GM23338 (cell line): ENCODE results near the gene STMN3.

Source experiments
- CREB1 ChIP-seq: fragments of 250-450 bp; sonication (Bioruptor Pico); IDR thresholded peaks from 2 replicates; pipeline ENCODE4 v1.5.0; 2020; ENCODE audit warnings: low read depth, mild to moderate bottlenecking, moderate library complexity
- ETS1 ChIP-seq: IDR thresholded peaks from 2 replicates; pipeline ENCODE4 v1.6.1; 2016; ENCODE audit warnings: antibody characterized with exemption
- EZH2 ChIP-seq: fragments of 200-600 bp; sonication (generic); IDR thresholded peaks from one replicate; pipeline ENCODE4 v1.8.0; 2017; ENCODE audit warnings: antibody characterized with exemption, mild to moderate bottlenecking, low read depth; ENCODE audit not compliant: unreplicated experiment
- EZH2phosphoT487 ChIP-seq: fragments of 200-600 bp; sonication (generic); IDR thresholded peaks from one replicate; pipeline ENCODE4 v1.8.1; 2018; ENCODE audit warnings: antibody characterized with exemption; ENCODE audit not compliant: unreplicated experiment
- JUNB ChIP-seq: IDR thresholded peaks from one replicate; pipeline ENCODE4 v1.6.1; 2016; ENCODE audit warnings: antibody characterized with exemption; ENCODE audit not compliant: unreplicated experiment
- NANOG ChIP-seq: IDR thresholded peaks from 2 replicates; pipeline ENCODE4 v1.6.1; 2016; ENCODE audit warnings: antibody characterized with exemption, borderline replicate concordance
- POLR2AphosphoS5 ChIP-seq: IDR thresholded peaks from 2 replicates; pipeline ENCODE4 v1.6.1; 2016; ENCODE audit warnings: antibody characterized with exemption, low read depth
- REST ChIP-seq: IDR thresholded peaks from one replicate; pipeline ENCODE4 v1.6.1; 2018; ENCODE audit warnings: antibody characterized with exemption; ENCODE audit not compliant: unreplicated experiment
- ZNF114 ChIP-seq: fragments of 250-450 bp; sonication (Bioruptor Pico); IDR thresholded peaks from 2 replicates; pipeline ENCODE4 v1.5.0; 2020; ENCODE audit warnings: mild to moderate bottlenecking, moderate library complexity
- ZNF331 ChIP-seq: fragments of 250-450 bp; sonication (Bioruptor Pico); IDR thresholded peaks from 2 replicates; pipeline ENCODE4 v1.5.0; 2020; ENCODE audit warnings: low read depth, mild to moderate bottlenecking, moderate library complexity
- ZNF462 ChIP-seq: fragments of 250-450 bp; sonication (Bioruptor Pico); IDR thresholded peaks from 2 replicates; pipeline ENCODE4 v1.5.0; 2020; ENCODE audit warnings: mild to moderate bottlenecking, moderate library complexity
- TF ChIP-seq, protein P1 (sequence below), 2 experiments: fragments of 200-600 bp in 1 of 2; sonication (generic) in 1 of 2; conservative IDR thresholded peaks; 2 replicates each; pipeline versions ENCODE4 v1.5.1 to v1.6.1; 2016 to 2017; ENCODE audit warnings: antibody characterized with exemption in 2 of 2, low read depth in 2 of 2, mild to moderate bottlenecking in 2 of 2, moderate library complexity in 1 of 2

DNA sequence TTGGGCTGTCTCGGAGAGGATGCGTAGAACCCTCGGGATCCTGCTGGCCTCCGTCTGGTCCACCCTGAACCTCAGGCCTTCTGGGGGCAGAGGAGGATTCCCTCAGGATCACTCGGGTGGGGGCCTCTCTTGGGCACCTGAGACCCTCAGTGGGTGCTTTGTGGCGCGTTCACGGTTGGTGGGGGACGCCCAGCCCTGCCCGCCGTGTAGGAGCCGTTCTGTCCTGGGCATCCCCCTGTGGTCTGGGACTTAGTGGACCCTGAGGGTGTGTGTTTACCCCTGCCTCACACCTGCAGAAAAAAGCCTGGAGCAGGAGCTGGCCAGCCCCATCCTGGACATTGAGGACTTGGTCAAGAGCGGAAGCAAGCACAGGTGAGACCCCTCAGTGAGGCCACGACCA lies 12.5 kb upstream of the STMN3 start:
- TF ChIP-seq, protein P1, sequence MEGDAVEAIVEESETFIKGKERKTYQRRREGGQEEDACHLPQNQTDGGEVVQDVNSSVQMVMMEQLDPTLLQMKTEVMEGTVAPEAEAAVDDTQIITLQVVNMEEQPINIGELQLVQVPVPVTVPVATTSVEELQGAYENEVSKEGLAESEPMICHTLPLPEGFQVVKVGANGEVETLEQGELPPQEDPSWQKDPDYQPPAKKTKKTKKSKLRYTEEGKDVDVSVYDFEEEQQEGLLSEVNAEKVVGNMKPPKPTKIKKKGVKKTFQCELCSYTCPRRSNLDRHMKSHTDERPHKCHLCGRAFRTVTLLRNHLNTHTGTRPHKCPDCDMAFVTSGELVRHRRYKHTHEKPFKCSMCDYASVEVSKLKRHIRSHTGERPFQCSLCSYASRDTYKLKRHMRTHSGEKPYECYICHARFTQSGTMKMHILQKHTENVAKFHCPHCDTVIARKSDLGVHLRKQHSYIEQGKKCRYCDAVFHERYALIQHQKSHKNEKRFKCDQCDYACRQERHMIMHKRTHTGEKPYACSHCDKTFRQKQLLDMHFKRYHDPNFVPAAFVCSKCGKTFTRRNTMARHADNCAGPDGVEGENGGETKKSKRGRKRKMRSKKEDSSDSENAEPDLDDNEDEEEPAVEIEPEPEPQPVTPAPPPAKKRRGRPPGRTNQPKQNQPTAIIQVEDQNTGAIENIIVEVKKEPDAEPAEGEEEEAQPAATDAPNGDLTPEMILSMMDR (conservative IDR thresholded peaks at IDR 0.05; ENCODE audit: low read depth in 2 of 2): no peak
- no peak for TF ChIP-seq EZH2phosphoT487
- TF ChIP-seq POLR2AphosphoS5: no peak
- no peak for TF ChIP-seq CREB1 (CRISPR knock-in tag)
- no peak for TF ChIP-seq NANOG
- no peak for TF ChIP-seq EZH2
- no peak for TF ChIP-seq REST
- no peak for TF ChIP-seq ZNF462
- TF ChIP-seq ETS1: no peak
- TF ChIP-seq JUNB: no peak
- no peak for TF ChIP-seq ZNF114 (CRISPR knock-in tag)
- TF ChIP-seq ZNF331 (CRISPR knock-in tag): no peak
